K562 (cell line): ENCODE measurements around the gene FRMD4B. TPM values are rescaled to one million over a fixed set of nuclear protein-coding genes. Genes with fewer than 3 reads are reported as not detected.

ENCODE experiments used
- ATAC-seq: fragments of 200-7000 bp; cut with Tn5 transposase; 3 replicates; pipeline ENCODE4 v1.9.1; 2020; ENCODE audit warnings: moderate library complexity
- BruUV-seq: library from RNA; stranded (reverse); fragments of 400-500 nt; replicated peaks from 2 replicates; lab custom pipeline; 2021; lab: Mats Ljungman, UMichigan
- CTCF ChIA-PET: fragments of 300-600 bp; formaldehyde crosslinking; extraction: SDS; loops from one replicate; lab custom pipeline; 2021; ENCODE audit warnings: low intra/inter-chr PET ratio; lab: Yijun Ruan, JAX
- POLR2A ChIA-PET: fragments of 300-600, 350-650 bp; sonication (Branson Sonifier 250); formaldehyde crosslinking; extraction: SDS; loops from one replicate; lab custom pipeline; 2021; ENCODE audit warnings: antibody characterized with exemption, inconsistent platforms; lab: Yijun Ruan, JAX
- DNase-seq, 4 experiments: peaks; one replicate each; pipeline versions ENCODE4 v3.0.0 to v3.0.0-alpha.2; 2011 to 2018; ENCODE audit warnings: low spot score in 3 of 4, mixed read lengths in 3 of 4; ENCODE audit errors: extremely low read depth in 1 of 4
- FAIRE-seq: peaks from 2 replicates; lab custom pipeline; 2011; peaks lifted over from hg19 to GRCh38; lab: Jason Lieb, UNC
- H2AFZ ChIP-seq: 2 replicates; pipeline ENCODE4 v1.6.0; 2011; ENCODE audit warnings: low read depth, low read length, control low read depth, inconsistent platforms
- H3K27ac ChIP-seq: fragments of 200-600 bp; 3 replicates; pipeline ENCODE4 v1.8.0; 2011; ENCODE audit warnings: low read depth, mild to moderate bottlenecking, control low read depth, inconsistent platforms, low read length, moderate library complexity, mixed read lengths; ENCODE audit errors: extremely low read depth
- H3K27me3 ChIP-seq, 2 experiments: fragments of 300-600 bp in 1 of 2; 2 replicates in 1 of 2; 3 replicates in 1 of 2; pipeline versions ENCODE4 v1.6.0 to v1.8.0; 2011; ENCODE audit warnings: inconsistent platforms in 2 of 2, low read length in 2 of 2, mild to moderate bottlenecking in 1 of 2, mixed read lengths in 1 of 2, moderate library complexity in 1 of 2; ENCODE audit not compliant: control insufficient read depth in 2 of 2, insufficient read depth in 2 of 2
- H3K36me3 ChIP-seq: fragments of 300-600 bp; 3 replicates; pipeline ENCODE4 v1.8.0; 2011; ENCODE audit warnings: mild to moderate bottlenecking, low read length, inconsistent platforms; ENCODE audit not compliant: control insufficient read depth, insufficient read depth
- H3K4me1 ChIP-seq, 2 experiments: fragments of 200-600 bp in 1 of 2; replicated peaks in 1 of 2; 2 replicates in 1 of 2; 3 replicates in 1 of 2; pipeline versions ENCODE4 v1.5.1 to v1.8.0; 2011; ENCODE audit warnings: inconsistent platforms in 2 of 2, low read length in 2 of 2, mild to moderate bottlenecking in 1 of 2, mixed read lengths in 1 of 2, moderate library complexity in 1 of 2; ENCODE audit not compliant: control insufficient read depth in 2 of 2, insufficient read depth in 2 of 2
- H3K4me2 ChIP-seq: 2 replicates; pipeline ENCODE4 v1.6.1; 2011; ENCODE audit warnings: low read length, control low read depth, inconsistent platforms, mixed read lengths; ENCODE audit not compliant: insufficient read depth
- H3K4me3 ChIP-seq: fragments of 200-600 bp; sonication (generic), shearing (Covaris generic); 2 replicates; pipeline ENCODE4 v1.5.1; 2016; ENCODE audit warnings: control low read depth, inconsistent platforms
- H3K79me2 ChIP-seq: fragments of 200-600 bp; 3 replicates; pipeline ENCODE4 v1.8.0; 2011; ENCODE audit warnings: low read length, inconsistent platforms; ENCODE audit not compliant: control insufficient read depth, insufficient read depth
- H3K9ac ChIP-seq, 2 experiments: 2 replicates each; pipeline versions ENCODE4 v1.6.0 to v1.6.1; 2011; ENCODE audit warnings: low read depth in 2 of 2, low read length in 2 of 2, control low read depth in 1 of 2, inconsistent platforms in 1 of 2, mild to moderate bottlenecking in 1 of 2, mixed read lengths in 1 of 2; ENCODE audit not compliant: insufficient read depth in 1 of 2
- H3K9me1 ChIP-seq: one replicate; pipeline ENCODE4 v1.6.0; 2011; ENCODE audit warnings: inconsistent platforms, mild to moderate bottlenecking, low read length, moderate library complexity; ENCODE audit not compliant: control insufficient read depth, insufficient read depth
- H3K9me3 ChIP-seq: replicated peaks from 2 replicates; pipeline ENCODE4 v1.5.1; 2011; ENCODE audit warnings: low read depth, low read length, inconsistent platforms; ENCODE audit not compliant: control insufficient read depth, insufficient read depth
- H4K20me1 ChIP-seq: replicated peaks from 2 replicates; pipeline ENCODE4 v1.6.1; 2011; ENCODE audit warnings: low read length, inconsistent platforms, mixed read lengths; ENCODE audit not compliant: control insufficient read depth, insufficient read depth
- BRD4 ChIP-seq: fragments of 200-600 bp; sonication (generic); IDR thresholded peaks from 2 replicates; pipeline ENCODE4 v1.6.1; 2017; ENCODE audit warnings: inconsistent platforms
- BRD9 ChIP-seq: fragments of 450-650 bp; IDR thresholded peaks from 2 replicates; pipeline ENCODE4 v1.6.1; 2018; ENCODE audit warnings: low read depth; ENCODE audit not compliant: partially characterized antibody
- CTCF ChIP-seq, 3 experiments: IDR thresholded peaks in 2 of 3; conservative IDR thresholded peaks in 1 of 3; 2 replicates each; pipeline ENCODE4 v1.5.1; 2011 to 2012; ENCODE audit warnings: low read length in 3 of 3, mild to moderate bottlenecking in 3 of 3, control low read depth in 2 of 3, improper control_type of control experiment in 1 of 3, inconsistent platforms in 1 of 3, low read depth in 1 of 3, mixed read lengths in 1 of 3, moderate library complexity in 1 of 3; ENCODE audit not compliant: insufficient read depth in 2 of 3
- DACH1 ChIP-seq: fragments of 450-650 bp; IDR thresholded peaks from 2 replicates; pipeline ENCODE4 v1.6.1; 2018; ENCODE audit not compliant: partially characterized antibody
- MCM2 ChIP-seq: fragments of 450-650 bp; IDR thresholded peaks from 2 replicates; pipeline ENCODE4 v1.6.1; 2017; ENCODE audit warnings: low read depth, mild to moderate bottlenecking
- MEF2D ChIP-seq: conservative IDR thresholded peaks from 2 replicates; pipeline ENCODE4 v1.6.1; 2016; ENCODE audit warnings: low read depth, missing genetic modification characterization, missing compliant biosample characterization
- PRMT5 ChIP-seq: sonication (generic); formaldehyde crosslinking; IDR thresholded peaks from 2 replicates; pipeline ENCODE4 v1.5.0; 2020; ENCODE audit warnings: missing genetic modification reagents
- RAD21 ChIP-seq, 2 experiments: fragments of 250-450 bp in 1 of 2; fragments of 450-650 bp in 1 of 2; sonication (Bioruptor Pico) in 1 of 2; formaldehyde crosslinking in 1 of 2; IDR thresholded peaks in 1 of 2; conservative IDR thresholded peaks in 1 of 2; 2 replicates each; pipeline versions ENCODE4 v1.4.0 to v1.8.0; 2020 to 2022; ENCODE audit warnings: mild to moderate bottlenecking in 2 of 2, moderate library complexity in 1 of 2
- SRSF9 ChIP-seq: fragments of 200-400 bp; formaldehyde crosslinking; IDR thresholded peaks from 2 replicates; pipeline ENCODE4 v1.6.1; 2017; ENCODE audit warnings: low read depth, low read length, borderline replicate concordance
- ZBTB8A ChIP-seq: fragments of 450-650 bp; IDR thresholded peaks from 2 replicates; pipeline ENCODE4 v1.6.1; 2018; ENCODE audit warnings: mild to moderate bottlenecking, moderate library complexity; ENCODE audit not compliant: partially characterized antibody
- ZNF780A ChIP-seq: fragments of 250-450 bp; sonication (Bioruptor Pico); IDR thresholded peaks from 2 replicates; pipeline ENCODE4 v1.5.0; 2021; ENCODE audit warnings: mild to moderate bottlenecking
- WGBS: fragments of 100-300 bp; shearing (Covaris generic); methylation state at CpG from one replicate; pipeline ENCODE4 v1.1.6; 2016; ENCODE audit warnings: low coverage, mixed read lengths; ENCODE audit not compliant: insufficient coverage; ENCODE audit errors: missing lambda C conversion rate; 5-methylcytosine and 5-hydroxymethylcytosine counted together
- in situ Hi-C: fragments of 300-500 bp; cut with MboI; formaldehyde crosslinking; loops from 4 replicates; pipeline ENCODE4 v1.15.0; 2018; ENCODE audit warnings: inconsistent platforms, mixed read lengths
- intact Hi-C: fragments of 100-400 bp; cut with micrococcal nuclease; formaldehyde crosslinking; loops from 2 replicates; pipeline ENCODE4 v1.14.2; 2022
- polyA plus RNA-seq, 8 experiments: library from polyadenylated mRNA; depleted of rRNA in 4 of 8; stranded (reverse) in 5 of 8; unstranded in 3 of 8; fragments of >200 nt; fragmentation: Nextera tagmentation in 2 of 8; fragmentation: Illumina TruSeq in 1 of 8; extraction: Ambion mirVana in 2 of 8; extraction: Trizol in 1 of 8; gene quantifications; 2 replicates each; pipeline versions ENCODE4 v1.2.1 to v1.2.3, GENCODE V29; 2011 to 2014; ENCODE audit warnings: inconsistent platforms in 1 of 8, missing spikeins in 1 of 8
- total RNA-seq, 7 experiments: library from RNA; depleted of rRNA in 6 of 7; stranded (reverse); fragments of >200 nt in 6 of 7; fragmentation: Illumina TruSeq in 2 of 7; extraction: Trizol in 2 of 7; gene quantifications; 2 replicates each; pipeline versions ENCODE4 v1.2.1 to v1.2.3, GENCODE V29; 2011 to 2021; ENCODE audit warnings: low replicate concordance in 1 of 7
- TF ChIP-seq, protein P1 (sequence below): fragments of 450-650 bp; IDR thresholded peaks from 2 replicates; pipeline ENCODE4 v1.6.1; 2016; ENCODE audit warnings: low read depth

Gene FRMD4B
- total and polyA plus RNA-seq, 9 of the 15 experiments (the other 6 are each of a cell fraction or from before 2014, with no cell fraction given) = 0.03 to 0.09 (median 0.04) TPM; not detected in 3

DNA sequence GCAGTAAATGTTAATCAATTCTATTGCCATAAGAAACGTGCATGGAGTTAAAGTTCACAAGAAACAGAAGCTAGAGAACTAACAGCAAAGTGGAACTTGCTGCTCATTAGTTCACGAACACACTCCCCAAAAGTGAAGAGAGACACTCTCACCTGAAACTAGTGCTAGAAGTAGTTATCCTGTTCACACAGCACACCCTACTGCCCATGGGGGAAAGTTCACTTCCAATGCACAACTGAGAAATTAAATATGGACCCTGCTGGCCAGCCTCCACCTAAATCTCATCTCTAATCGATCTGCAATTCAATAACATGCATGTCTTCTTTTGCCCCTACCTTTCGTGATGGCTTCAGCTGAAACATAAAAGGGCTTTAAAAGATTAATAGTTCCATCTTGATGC is 39.4 kb upstream of the FRMD4B start:
- H3K9me1 ChIP-seq = no peaks in the 10 kb centered on the region
- no peaks in the 10 kb centered on the region for H3K79me2 ChIP-seq
- no peak overlapping the region for H3K4me2 ChIP-seq
- no peak overlapping the region for H3K9ac ChIP-seq
- ATAC-seq = peak; percentile 76
- peak in 3 of 4 experiments; percentile 4 to 18 (median 13) for DNase-seq
- no peaks in the 10 kb centered on the region for H3K36me3 ChIP-seq
- FAIRE-seq = no peak
- no TSS peak for BruUV-seq
- in situ Hi-C loops = loop anchor here (10.0 kb wide), 1 partner anchor 260 kb away; no protein-coding TSS in a partner anchor
- H3K27me3 ChIP-seq = peaks cover 0 to 5% of the 10 kb centered on the region in 2 experiments; a peak in 2 of 5 replicates
- TF ChIP-seq MCM2 (no peak), RAD21 (CRISPR knock-in tag; conservative IDR thresholded peaks at IDR 0.05 in 1 of 2, IDR thresholded peaks at IDR 0.05 in 1 of 2) (peak; percentile 27 to 60; a peak in 3 of 4 replicates), BRD4 (no peak), DACH1 (no peak), ZNF780A (CRISPR knock-in tag) (no peak), CTCF (IDR thresholded peaks at IDR 0.05 in 2 of 3, conservative IDR thresholded peaks at IDR 0.05 in 1 of 3; ENCODE audit: insufficient read depth in 2 of 3, low read depth in 1 of 3, low read length in 3 of 3) (peak; percentile 43 to 58 (median 55); a peak in 5 of 6 replicates), BRD9 (no peak), MEF2D (no peak), ZBTB8A (no peak), PRMT5 (CRISPR knock-in tag) (no peak), SRSF9 (no peak)
- TF ChIP-seq, protein P1, sequence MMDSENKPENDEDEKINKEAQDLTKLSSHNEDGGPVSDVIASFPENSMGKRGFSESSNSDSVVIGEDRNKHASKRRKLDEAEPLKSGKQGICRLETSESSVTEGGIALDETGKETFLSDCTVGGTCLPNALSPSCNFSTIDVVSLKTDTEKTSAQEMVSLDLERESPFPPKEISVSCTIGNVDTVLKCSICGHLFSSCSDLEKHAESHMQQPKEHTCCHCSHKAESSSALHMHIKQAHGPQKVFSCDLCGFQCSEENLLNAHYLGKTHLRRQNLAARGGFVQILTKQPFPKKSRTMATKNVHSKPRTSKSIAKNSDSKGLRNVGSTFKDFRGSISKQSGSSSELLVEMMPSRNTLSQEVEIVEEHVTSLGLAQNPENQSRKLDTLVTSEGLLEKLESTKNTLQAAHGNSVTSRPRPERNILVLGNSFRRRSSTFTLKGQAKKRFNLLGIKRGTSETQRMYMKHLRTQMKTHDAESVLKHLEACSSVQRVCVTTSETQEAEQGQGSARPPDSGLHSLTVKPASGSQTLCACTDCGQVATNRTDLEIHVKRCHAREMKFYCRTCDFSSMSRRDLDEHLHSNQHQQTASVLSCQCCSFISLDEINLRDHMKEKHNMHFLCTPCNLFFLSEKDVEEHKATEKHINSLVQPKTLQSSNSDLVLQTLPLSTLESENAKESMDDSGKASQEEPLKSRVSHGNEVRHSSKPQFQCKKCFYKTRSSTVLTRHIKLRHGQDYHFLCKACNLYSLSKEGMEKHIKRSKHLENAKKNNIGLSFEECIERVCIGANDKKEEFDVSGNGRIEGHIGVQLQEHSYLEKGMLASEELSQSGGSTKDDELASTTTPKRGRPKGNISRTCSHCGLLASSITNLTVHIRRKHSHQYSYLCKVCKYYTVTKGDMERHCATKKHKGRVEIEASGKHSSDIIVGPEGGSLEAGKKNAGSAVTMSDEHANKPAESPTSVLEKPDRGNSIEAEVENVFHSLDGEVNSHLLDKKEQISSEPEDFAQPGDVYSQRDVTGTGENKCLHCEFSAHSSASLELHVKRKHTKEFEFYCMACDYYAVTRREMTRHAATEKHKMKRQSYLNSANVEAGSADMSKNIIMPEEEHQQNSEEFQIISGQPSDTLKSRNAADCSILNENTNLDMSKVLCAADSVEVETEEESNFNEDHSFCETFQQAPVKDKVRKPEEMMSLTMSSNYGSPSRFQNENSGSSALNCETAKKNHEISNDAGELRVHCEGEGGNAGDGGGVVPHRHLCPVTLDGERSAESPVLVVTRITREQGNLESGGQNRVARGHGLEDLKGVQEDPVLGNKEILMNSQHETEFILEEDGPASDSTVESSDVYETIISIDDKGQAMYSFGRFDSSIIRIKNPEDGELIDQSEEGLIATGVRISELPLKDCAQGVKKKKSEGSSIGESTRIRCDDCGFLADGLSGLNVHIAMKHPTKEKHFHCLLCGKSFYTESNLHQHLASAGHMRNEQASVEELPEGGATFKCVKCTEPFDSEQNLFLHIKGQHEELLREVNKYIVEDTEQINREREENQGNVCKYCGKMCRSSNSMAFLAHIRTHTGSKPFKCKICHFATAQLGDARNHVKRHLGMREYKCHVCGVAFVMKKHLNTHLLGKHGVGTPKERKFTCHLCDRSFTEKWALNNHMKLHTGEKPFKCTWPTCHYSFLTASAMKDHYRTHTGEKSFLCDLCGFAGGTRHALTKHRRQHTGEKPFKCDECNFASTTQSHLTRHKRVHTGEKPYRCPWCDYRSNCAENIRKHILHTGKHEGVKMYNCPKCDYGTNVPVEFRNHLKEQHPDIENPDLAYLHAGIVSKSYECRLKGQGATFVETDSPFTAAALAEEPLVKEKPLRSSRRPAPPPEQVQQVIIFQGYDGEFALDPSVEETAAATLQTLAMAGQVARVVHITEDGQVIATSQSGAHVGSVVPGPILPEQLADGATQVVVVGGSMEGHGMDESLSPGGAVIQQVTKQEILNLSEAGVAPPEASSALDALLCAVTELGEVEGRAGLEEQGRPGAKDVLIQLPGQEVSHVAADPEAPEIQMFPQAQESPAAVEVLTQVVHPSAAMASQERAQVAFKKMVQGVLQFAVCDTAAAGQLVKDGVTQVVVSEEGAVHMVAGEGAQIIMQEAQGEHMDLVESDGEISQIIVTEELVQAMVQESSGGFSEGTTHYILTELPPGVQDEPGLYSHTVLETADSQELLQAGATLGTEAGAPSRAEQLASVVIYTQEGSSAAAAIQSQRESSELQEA = no peak
- TF ChIP-seq, all 486 proteins: peak for 2
- 0% methylated on average over 4 of the region's 4 CpGs for WGBS
- Histone ChIP-seq H3K4me1 (no peaks in the 10 kb centered on the region), H3K9me3 (no peaks in the 10 kb centered on the region), H3K4me3 (no peak overlapping the region), H4K20me1 (no peaks in the 10 kb centered on the region), H2AFZ (no peak overlapping the region), H3K27ac (no peak overlapping the region)
- POLR2A ChIA-PET = no interaction called here
- CTCF ChIA-PET = no interaction called here
- intact Hi-C loops = loop anchor here (5.0 kb wide), 2 partner anchors 118 to 263 kb away; no protein-coding TSS in a partner anchor
